NCI-H1092 treated with DMSO at 0.1 percent for 48 hours (cell line): Measurements from ENCODE around the gene DST.
"Not testable (repeated sequence)": the region's sequence is repeated elsewhere in the genome, so short reads cannot be mapped to it uniquely, and the experiment has no call there.

Experiments
- DNase-seq: peaks from one replicate; lab custom pipeline; 2025; lab: John Stamatoyannopoulos, UW

Gene DST

DNA sequence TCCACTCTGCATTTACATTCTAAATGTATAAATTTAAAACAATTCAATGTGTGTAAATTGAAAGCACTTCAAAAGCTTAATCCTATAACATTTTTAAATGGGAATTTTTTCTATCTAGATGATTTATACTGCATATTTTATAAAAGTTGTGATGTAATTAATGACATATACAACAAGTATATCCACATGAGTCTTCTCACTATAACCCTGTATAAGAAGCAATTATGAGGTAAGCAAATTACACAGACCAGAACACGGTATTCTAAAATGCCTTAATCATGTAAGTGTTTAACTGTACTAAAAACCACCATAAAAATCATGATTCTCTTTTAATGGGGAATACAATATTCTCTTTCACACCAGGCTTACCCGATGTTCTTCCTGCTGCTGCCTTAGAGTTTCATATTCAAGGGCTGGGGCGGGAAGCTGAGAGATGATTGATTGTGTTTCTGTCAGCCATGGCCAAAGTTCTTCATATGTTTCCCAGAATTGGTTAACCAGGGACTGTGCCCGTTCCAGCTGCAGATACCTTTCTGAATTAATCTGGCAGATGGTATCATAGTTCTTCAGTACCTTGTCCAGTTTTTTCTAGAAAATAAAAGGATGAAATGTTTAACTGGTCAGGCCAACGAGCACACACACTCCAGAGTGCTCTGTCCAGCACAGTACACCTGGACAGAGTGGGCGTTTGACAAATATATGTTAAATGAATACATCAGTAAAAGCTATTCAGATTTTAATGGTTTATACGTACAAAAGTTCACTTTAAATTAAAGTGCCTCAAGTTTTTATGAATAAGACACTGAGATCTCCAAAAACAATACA, 127.4 kb downstream of the DST start:
- peak; percentile 60 for DNase-seq

DNA sequence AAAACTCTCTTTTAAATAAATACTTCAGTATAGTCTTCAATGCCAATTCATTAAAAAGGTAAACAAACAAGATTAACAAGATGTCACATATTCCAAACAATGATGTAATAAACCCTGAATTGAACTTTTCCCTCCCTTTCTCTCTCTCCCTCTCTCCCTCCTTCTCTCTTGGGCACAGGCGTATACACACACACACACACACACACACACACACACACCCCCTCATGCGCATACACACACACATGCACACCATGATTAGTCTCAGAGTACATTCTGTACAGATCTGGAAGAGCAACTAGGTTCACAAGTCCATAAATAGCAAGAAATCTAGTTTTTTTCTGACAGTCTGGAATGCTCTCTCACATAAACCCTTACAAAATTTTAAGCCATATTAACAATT, 128.3 kb downstream of the DST start:
- DNase-seq: no peak

DNA sequence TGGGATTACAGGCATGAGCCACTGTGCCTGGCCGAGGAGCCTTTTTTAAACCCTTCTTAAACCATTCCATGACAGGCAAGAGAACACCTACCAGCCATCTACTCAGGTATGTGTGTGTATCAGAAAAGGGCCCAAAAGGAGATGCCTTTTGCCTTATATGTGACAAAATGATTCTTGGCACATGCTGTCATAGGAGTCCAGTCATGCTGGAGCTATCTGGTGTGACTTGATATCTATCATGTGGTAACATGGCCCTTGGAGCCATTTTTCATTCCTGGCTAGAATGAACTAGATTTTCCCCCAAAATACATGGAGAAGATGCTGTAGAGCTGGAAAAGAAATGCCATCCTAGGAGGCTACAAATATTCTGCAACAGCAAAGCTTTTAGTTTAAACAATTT, 129.1 kb downstream of the DST start:
- no peak for DNase-seq

- DNase-seq: no peak
These were observed 131.1 kb downstream of the DST start for GRCh38 chr6:56511591-56511990.

DNA sequence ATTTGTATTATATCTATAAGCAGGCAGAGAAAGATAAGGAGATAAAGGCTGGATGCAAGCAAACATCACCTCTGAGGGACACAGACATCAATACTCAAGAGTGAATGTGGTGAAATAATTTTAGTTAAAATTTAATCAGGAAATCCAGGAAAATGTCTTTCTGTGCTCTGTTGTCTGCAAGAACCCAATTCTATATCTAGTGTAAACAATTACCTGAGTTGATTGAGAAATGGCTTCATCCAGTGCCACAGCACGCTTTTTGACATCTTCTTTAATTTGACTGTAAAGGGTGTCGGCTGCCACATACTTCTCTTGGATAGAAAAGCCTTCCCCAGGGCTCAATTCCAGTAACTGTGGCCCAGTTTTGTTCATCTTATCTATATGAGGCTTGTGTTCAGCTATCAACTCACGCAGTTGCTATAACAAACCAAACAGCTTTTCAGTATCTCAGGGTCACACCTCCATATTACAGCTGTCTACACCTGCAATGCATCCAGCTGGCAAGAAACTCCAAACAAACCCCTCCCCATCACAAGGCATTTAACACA, 131.6 kb downstream of the DST start:
- DNase-seq: peak; percentile 31

DNA sequence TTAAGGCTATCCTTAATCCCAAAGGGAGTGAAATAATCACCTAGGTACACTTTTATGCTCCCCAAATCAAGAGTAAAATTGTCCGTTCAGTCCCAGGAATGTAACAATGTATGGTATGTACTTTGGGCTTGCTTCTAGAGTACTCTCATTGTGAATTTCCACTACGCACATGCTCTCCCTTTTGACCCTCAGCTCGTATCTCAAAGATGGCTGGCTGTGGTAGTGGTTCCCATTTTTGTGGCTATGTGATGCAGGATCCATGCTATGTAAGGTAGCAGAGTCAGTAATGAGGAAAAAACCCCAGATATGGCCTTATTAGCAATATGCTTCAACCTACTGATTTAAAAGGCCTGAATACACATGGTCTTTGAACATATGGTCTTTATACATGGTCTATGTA, 133.7 kb downstream of the DST start:
- no peak for DNase-seq

GRCh38 chr6:56507517-56507916, 135.2 kb downstream of the DST start:
- DNase-seq: no peak

DNA sequence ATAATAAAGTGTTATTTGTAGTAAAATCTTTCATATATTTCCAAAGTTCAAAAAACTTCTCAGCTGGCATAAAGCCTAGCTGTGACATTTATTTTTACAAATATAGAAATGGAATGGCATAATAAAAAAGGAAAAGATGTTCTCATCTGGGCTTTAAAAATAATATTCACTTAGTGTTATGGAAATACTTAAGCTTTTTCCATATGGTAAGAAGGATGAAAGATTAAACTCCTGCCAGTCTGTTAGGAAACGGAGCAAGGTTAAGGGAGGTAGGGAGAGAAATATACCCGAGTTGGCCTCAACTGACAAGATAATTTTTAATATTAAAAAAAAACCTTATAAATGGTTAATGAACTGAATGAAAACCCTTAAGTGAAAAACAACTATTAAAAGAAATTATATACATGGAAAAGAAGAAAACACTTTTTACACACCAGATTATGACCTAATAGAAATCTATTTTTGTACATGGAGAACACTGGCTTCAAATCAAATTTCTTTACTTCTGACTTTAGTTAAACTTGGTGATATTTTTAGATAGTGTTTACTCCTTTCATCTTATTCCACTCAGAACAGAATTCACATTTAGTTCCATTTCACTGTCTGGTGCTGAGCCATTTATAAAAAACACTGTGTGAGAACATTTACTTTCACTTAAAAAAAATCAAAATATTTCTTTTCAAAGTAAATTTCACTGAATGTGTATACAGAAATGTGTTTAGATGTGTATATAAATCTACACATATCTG, 137.0 kb downstream of the DST start:
- no peak for DNase-seq

GRCh38 chr6:56501993-56502392, 140.7 kb downstream of the DST start:
- no peak for DNase-seq

- DNase-seq: no peak
These were observed 143.6 kb downstream of the DST start for GRCh38 chr6:56499095-56499494.

GRCh38 chr6:56497691-56498090, 145.0 kb downstream of the DST start:
- DNase-seq: no peak

DNA sequence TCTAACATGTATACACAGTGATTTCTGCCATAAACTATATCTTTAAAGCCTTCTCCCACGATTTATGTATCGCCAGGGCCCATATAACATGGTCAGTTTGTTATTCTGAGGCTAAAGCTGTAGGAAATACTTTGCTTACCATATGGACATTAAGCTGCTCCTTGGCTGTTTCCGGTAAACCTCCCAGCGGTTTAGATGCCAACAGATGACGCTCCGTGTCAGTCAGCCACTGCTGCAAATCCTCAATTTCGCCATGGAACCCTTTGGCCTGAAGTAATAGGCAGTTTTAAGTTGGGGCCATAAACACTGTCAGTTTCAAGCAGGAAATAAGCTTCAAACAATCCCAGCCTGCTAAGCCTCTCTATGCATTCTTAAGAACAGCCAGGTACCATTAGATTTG, 145.4 kb downstream of the DST start:
- DNase-seq: no peak

DNA sequence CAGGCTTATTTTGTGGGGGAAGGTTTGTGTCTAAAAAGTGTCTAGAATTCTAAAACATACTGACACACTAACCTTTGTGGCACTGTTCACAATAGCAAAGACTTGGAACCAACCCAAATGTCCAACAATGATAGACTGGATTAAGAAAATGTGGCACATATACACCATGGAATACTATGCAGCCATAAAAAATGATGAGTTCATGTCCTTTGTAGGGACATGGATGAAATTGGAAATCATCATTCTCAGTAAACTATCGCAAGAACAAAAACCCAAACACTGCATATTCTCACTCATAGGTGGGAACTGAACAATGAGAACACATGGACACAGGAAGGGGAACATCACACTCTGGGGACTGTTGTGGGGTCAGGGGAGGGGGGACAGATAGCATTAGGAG, 146.0 kb downstream of the DST start:
- DNase-seq: not testable (repeated sequence)

GRCh38 chr6:56495654-56496053, 147.0 kb downstream of the DST start:
- DNase-seq: no peak

DNA sequence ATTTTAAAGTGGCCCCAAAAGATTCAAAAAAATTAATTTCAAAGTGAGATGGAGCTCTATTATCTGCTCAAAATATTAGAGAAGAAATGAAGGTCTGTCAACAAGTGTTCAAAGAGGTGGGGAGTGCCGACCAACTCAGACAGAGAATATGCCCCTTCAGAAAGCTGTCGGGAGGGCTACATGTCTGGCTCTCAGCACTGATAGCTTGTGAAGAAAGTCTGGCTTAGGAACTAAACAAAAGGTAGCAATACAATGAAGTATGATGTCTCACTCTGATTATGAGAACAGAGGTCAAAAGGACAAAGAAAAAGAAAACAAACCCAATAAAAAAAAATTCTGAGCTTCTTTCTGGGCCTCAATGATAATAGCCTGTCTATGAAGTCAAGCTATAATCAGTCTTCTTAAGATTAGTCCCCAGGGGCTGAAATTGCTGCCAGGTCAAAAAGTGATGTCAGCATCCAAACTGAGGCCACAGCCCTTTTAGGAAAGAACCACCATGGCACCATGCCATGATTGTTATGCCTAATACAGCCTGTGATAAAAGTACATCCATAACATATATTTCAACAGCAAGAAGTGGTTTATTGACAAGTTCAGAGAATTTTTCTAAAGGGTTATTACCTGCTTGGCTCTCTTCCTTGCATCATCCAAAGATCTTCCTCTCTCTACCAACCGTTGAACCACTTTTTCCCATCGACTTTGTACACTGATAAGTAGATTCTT, 150.9 kb downstream of the DST start:
- DNase-seq: no peak

DNA sequence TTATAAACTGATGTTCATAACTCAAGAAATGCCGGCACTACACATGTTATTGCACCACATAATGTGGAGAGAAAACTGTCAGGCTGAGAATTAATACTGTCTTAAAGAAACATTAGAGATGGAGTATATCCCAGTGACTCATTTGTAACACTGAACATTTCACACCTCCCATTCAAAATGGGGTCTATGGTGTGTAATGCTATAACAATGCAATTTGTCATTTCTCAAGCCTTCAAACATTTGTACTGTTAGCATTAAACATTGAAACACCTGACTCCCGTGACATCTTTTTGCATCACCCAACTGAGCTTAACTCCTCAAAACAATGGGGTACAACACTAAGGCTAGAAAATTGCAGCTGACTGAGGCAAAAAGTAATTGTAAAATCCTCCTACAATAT, 151.7 kb downstream of the DST start:
- DNase-seq: no peak

- DNase-seq: no peak
These were observed 153.1 kb downstream of the DST start for GRCh38 chr6:56489559-56489958.

- DNase-seq: no peak
These were observed 154.4 kb downstream of the DST start for GRCh38 chr6:56488281-56488680.

DNA sequence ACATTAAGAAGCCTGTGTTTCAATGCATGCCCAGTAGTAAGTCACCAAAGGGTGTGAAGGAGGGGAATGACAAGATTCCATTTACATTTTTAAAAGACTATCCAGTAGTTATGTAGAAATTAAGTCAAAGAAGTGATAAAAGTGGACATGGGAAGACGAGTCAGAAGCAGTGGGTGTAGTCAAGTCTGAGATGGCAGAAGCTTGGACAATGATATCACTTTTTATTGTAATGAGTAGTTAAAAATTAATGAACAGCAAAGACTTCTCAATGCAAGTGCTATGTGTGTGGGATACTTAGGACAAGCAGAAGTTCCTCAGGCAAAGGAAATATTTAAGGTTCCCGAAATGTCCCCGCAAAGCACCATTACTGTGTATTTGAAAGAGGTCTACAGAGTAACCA, 156.0 kb downstream of the DST start:
- no peak for DNase-seq

- no peak for DNase-seq
These were observed 158.0 kb downstream of the DST start for GRCh38 chr6:56484669-56485068.

DNA sequence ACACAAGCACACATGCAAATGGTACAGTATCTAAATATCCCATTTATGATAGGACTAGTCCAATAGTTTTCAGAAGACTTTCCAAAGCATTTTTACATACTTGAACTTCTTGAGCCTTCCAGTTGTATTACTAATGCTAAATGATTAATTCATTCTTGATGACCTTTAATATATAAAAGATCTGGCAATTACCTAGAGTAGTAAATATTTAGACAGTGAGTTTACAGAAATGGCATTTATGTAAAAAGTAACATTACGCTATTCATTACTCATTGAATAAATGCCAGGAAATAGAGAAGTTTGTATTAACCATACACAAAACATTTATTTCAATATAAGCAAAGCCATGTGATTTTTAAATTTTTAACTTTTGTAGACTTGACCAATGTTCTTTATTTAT, 158.8 kb downstream of the DST start:
- no peak for DNase-seq

- no peak for DNase-seq
These were observed 160.2 kb downstream of the DST start for GRCh38 chr6:56482525-56482924.

DNA sequence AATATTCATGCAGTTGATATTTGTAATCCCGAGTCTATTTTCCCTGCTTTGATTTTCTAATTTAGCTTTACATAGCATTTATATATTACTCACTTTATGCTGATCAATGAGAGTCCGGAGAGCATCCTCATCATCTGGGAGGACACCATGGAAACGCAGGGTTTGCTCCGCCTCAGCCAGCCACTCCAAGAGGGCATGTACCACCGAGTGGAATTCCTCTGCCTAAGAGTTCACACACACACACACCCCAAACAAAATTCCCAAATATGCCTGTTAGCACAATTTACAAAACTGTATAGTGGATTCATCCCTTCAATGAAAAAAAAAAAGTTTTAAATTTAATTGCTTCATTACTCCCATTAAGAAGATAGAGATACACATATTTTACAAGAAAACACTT, 160.7 kb downstream of the DST start:
- no peak for DNase-seq
